SK-N-SH treated with all-trans-retinoic acid at 6 μM for 48 hours (cell line): ENCODE measurements around the gene CDS1.
"Not testable (repeated sequence)": the region's sequence is repeated elsewhere in the genome, so short reads cannot be mapped to it uniquely, and the experiment has no call there.

Experiments used
- ATAC-seq: fragments of 200-7000 bp; cut with Tn5 transposase; 3 replicates; pipeline ENCODE4 v1.9.1; 2020; ENCODE audit warnings: mild to moderate bottlenecking, moderate library complexity
- ARNTL ChIP-seq: fragments of 450-650 bp; formaldehyde crosslinking; IDR thresholded peaks from 2 replicates; pipeline ENCODE4 v1.5.0; 2020; ENCODE audit warnings: low read depth, mild to moderate bottlenecking, moderate library complexity, borderline replicate concordance
- BACH2 ChIP-seq: fragments of 250-450 bp; sonication (Bioruptor Pico); IDR thresholded peaks from 2 replicates; pipeline ENCODE4 v1.9.0; 2021; ENCODE audit warnings: mild to moderate bottlenecking, borderline replicate concordance
- CSDC2 ChIP-seq: fragments of 250-450 bp; sonication (Bioruptor Pico); IDR thresholded peaks from 2 replicates; pipeline ENCODE4 v1.5.0; 2020; ENCODE audit warnings: mild to moderate bottlenecking, moderate library complexity
- ESRRG ChIP-seq: fragments of 250-450 bp; sonication (Bioruptor Pico); IDR thresholded peaks from 2 replicates; pipeline ENCODE4 v1.6.1; 2021; ENCODE audit warnings: mild to moderate bottlenecking
- ISL1 ChIP-seq: fragments of 250-450 bp; sonication (Bioruptor Pico); IDR thresholded peaks from 2 replicates; pipeline ENCODE4 v2.1.2; 2022; ENCODE audit warnings: mild to moderate bottlenecking, moderate library complexity
- OSR1 ChIP-seq: fragments of 250-450 bp; sonication (Bioruptor Pico); IDR thresholded peaks from 2 replicates; pipeline ENCODE4 v1.8.0; 2022; ENCODE audit warnings: moderate library complexity, mild to moderate bottlenecking, inconsistent platforms
- PPARA ChIP-seq: fragments of 250-450 bp; sonication (Bioruptor Pico); IDR thresholded peaks from 2 replicates; pipeline ENCODE4 v1.5.0; 2020; ENCODE audit warnings: mild to moderate bottlenecking, borderline replicate concordance
- RARB ChIP-seq: fragments of 250-450 bp; sonication (Bioruptor Pico); IDR thresholded peaks from 2 replicates; pipeline ENCODE4 v1.8.0; 2021; ENCODE audit warnings: mild to moderate bottlenecking, moderate library complexity
- SNAI2 ChIP-seq: fragments of 250-450 bp; sonication (Bioruptor Pico); IDR thresholded peaks from 2 replicates; pipeline ENCODE4 v1.5.0; 2020; ENCODE audit warnings: mild to moderate bottlenecking, moderate library complexity
- TCF4 ChIP-seq: fragments of 250-450 bp; sonication (Bioruptor Pico); IDR thresholded peaks from 2 replicates; pipeline ENCODE4 v1.8.0; 2021; ENCODE audit warnings: mild to moderate bottlenecking, moderate library complexity, borderline replicate concordance
- TOX ChIP-seq: fragments of 250-450 bp; sonication (Bioruptor Pico); IDR thresholded peaks from 2 replicates; pipeline ENCODE4 v1.8.0; 2021; ENCODE audit warnings: mild to moderate bottlenecking, moderate library complexity, borderline replicate concordance
- ZC3H10 ChIP-seq: fragments of 250-450 bp; sonication (Bioruptor Pico); IDR thresholded peaks from 2 replicates; pipeline ENCODE4 v1.5.1; 2021; ENCODE audit warnings: mild to moderate bottlenecking, moderate library complexity
- ZFP3 ChIP-seq: fragments of 250-450 bp; sonication (Bioruptor Pico); IDR thresholded peaks from 2 replicates; pipeline ENCODE4 v1.5.0; 2020; ENCODE audit warnings: mild to moderate bottlenecking, moderate library complexity
- ZNF565 ChIP-seq: fragments of 450-650 bp; formaldehyde crosslinking; conservative IDR thresholded peaks from 2 replicates; pipeline ENCODE4 v1.5.0; 2020; ENCODE audit warnings: low read depth, mild to moderate bottlenecking, moderate library complexity
- ZNF70 ChIP-seq: fragments of 450-650 bp; formaldehyde crosslinking; IDR thresholded peaks from 2 replicates; pipeline ENCODE4 v1.5.0; 2020; ENCODE audit warnings: mild to moderate bottlenecking, moderate library complexity
- ZNF8 ChIP-seq: fragments of 450-650 bp; formaldehyde crosslinking; IDR thresholded peaks from 2 replicates; pipeline ENCODE4 v1.5.0; 2020; ENCODE audit warnings: mild to moderate bottlenecking, moderate library complexity
- TF ChIP-seq, protein P1 (sequence below): fragments of 250-450 bp; sonication (Bioruptor Pico); IDR thresholded peaks from 2 replicates; pipeline ENCODE4 v1.5.1; 2021; ENCODE audit warnings: mild to moderate bottlenecking, moderate library complexity
- TF ChIP-seq, protein P2 (sequence below): fragments of 250-450 bp; sonication (Bioruptor Pico); IDR thresholded peaks from 2 replicates; pipeline ENCODE4 v1.5.1; 2020; ENCODE audit warnings: low read depth, mild to moderate bottlenecking, moderate library complexity
- TF ChIP-seq, protein P3 (sequence below): fragments of 250-450 bp; sonication (Bioruptor Pico); IDR thresholded peaks from 2 replicates; pipeline ENCODE4 v1.8.0; 2021; ENCODE audit warnings: low read depth, mild to moderate bottlenecking, moderate library complexity, borderline replicate concordance
- TF ChIP-seq, protein P4 (sequence below): fragments of 250-450 bp; sonication (Bioruptor Pico); IDR thresholded peaks from 2 replicates; pipeline ENCODE4 v1.5.0; 2020; ENCODE audit warnings: mild to moderate bottlenecking, moderate library complexity

Gene CDS1

DNA sequence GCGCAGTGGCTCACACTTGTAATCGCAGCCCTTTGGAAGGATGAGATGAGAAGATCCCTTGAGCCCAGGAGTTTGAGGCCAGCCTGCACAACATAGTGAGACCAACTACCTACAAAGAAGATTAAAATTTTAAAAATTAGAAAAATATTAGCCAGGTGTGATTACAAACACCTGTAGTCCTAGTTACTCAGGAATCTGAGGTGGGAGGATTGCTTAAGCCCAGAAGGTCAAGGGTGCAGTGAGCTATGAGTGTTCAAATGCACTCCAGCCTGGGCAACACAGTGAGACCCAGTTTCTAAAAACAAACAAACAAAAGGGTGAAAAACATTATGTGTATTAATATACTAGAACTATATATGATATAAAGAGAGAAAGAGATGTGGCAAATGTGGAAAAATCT, 47.0 kb upstream of the CDS1 start (continued):
- no peak for TF ChIP-seq ZFP3 (CRISPR knock-in tag)

DNA sequence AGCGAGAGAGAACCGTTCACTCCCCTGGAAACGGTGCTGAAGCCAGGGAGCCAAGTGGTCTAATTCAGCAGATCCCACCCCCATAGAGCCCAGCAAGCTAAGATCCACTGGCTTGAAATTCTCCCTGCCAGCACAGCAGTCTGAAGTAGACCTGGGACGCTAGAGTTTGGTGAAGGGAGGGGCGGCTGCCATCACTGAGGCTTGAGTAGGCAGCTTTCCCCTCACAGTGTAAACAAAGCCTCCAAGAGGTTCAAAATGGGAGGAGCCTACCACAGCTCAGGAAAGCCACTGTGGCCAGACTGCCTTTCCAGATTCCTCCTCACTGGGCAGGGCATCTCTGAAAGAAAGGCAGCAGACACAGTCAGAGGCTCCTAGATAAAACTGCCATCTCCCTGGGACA, 37.8 kb upstream of the CDS1 start:
- TF ChIP-seq CSDC2, result no peak
- TF ChIP-seq RARB, result no peak
- TF ChIP-seq, protein P1, sequence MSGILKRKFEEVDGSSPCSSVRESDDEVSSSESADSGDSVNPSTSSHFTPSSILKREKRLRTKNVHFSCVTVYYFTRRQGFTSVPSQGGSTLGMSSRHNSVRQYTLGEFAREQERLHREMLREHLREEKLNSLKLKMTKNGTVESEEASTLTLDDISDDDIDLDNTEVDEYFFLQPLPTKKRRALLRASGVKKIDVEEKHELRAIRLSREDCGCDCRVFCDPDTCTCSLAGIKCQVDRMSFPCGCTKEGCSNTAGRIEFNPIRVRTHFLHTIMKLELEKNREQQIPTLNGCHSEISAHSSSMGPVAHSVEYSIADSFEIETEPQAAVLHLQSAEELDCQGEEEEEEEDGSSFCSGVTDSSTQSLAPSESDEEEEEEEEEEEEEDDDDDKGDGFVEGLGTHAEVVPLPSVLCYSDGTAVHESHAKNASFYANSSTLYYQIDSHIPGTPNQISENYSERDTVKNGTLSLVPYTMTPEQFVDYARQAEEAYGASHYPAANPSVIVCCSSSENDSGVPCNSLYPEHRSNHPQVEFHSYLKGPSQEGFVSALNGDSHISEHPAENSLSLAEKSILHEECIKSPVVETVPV (CRISPR knock-in tag), result no peak
- TF ChIP-seq TOX (CRISPR knock-in tag), result no peak
- no peak for TF ChIP-seq PPARA (CRISPR knock-in tag)
- no peak for TF ChIP-seq BACH2 (CRISPR knock-in tag)
- TF ChIP-seq ZFP3 (CRISPR knock-in tag), result no peak
- no peak for TF ChIP-seq ISL1 (CRISPR knock-in tag)
- TF ChIP-seq, protein P2, sequence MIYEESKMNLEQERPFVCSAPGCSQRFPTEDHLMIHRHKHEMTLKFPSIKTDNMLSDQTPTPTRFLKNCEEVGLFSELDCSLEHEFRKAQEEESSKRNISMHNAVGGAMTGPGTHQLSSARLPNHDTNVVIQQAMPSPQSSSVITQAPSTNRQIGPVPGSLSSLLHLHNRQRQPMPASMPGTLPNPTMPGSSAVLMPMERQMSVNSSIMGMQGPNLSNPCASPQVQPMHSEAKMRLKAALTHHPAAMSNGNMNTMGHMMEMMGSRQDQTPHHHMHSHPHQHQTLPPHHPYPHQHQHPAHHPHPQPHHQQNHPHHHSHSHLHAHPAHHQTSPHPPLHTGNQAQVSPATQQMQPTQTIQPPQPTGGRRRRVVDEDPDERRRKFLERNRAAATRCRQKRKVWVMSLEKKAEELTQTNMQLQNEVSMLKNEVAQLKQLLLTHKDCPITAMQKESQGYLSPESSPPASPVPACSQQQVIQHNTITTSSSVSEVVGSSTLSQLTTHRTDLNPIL (CRISPR knock-in tag), result no peak
- no peak for TF ChIP-seq OSR1 (CRISPR knock-in tag)
- TF ChIP-seq ZC3H10 (CRISPR knock-in tag), result no peak
- TF ChIP-seq ZNF8, result no peak
- no peak for TF ChIP-seq SNAI2 (CRISPR knock-in tag)
- TF ChIP-seq ESRRG (CRISPR knock-in tag), result no peak
- ATAC-seq, result no peak

DNA sequence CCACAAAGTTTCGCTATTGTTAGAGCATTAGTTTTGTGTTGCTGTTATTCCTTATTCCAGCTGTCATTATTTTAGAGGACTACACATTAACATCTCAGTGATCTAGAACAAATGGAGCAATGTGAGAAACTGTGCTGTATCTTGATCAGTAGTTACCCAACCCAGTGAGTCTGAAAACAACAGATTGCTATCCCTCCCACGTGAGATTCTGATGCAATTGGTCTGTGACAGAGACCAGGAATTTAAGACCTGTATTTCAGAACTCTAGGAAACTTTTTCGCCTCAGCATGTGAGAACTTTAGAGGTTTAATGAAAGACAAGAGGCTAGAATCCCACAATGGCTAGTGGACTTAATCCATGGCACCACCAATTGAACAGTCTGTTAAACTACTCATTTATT, 35.7 kb upstream of the CDS1 start:
- ATAC-seq, result no peak
- no peak for TF ChIP-seq ZFP3 (CRISPR knock-in tag)
- no peak for TF ChIP-seq ZC3H10 (CRISPR knock-in tag)
- TF ChIP-seq TOX (CRISPR knock-in tag), result no peak
- no peak for TF ChIP-seq OSR1 (CRISPR knock-in tag)
- TF ChIP-seq TCF4 (CRISPR knock-in tag), result no peak
- TF ChIP-seq RARB, result no peak
- TF ChIP-seq BACH2 (CRISPR knock-in tag), result no peak
- TF ChIP-seq, protein P2 (CRISPR knock-in tag), result no peak
- no peak for TF ChIP-seq SNAI2 (CRISPR knock-in tag)
- TF ChIP-seq ZNF565 (CRISPR knock-in tag), result no peak
- TF ChIP-seq, protein P3, sequence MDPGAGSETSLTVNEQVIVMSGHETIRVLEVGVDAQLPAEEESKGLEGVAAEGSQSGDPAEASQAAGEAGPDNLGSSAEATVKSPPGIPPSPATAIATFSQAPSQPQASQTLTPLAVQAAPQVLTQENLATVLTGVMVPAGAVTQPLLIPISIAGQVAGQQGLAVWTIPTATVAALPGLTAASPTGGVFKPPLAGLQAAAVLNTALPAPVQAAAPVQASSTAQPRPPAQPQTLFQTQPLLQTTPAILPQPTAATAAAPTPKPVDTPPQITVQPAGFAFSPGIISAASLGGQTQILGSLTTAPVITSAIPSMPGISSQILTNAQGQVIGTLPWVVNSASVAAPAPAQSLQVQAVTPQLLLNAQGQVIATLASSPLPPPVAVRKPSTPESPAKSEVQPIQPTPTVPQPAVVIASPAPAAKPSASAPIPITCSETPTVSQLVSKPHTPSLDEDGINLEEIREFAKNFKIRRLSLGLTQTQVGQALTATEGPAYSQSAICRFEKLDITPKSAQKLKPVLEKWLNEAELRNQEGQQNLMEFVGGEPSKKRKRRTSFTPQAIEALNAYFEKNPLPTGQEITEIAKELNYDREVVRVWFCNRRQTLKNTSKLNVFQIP, result no peak
- no peak for TF ChIP-seq ZNF70 (CRISPR knock-in tag)
- TF ChIP-seq ARNTL (CRISPR knock-in tag), result no peak
- TF ChIP-seq, protein P4, sequence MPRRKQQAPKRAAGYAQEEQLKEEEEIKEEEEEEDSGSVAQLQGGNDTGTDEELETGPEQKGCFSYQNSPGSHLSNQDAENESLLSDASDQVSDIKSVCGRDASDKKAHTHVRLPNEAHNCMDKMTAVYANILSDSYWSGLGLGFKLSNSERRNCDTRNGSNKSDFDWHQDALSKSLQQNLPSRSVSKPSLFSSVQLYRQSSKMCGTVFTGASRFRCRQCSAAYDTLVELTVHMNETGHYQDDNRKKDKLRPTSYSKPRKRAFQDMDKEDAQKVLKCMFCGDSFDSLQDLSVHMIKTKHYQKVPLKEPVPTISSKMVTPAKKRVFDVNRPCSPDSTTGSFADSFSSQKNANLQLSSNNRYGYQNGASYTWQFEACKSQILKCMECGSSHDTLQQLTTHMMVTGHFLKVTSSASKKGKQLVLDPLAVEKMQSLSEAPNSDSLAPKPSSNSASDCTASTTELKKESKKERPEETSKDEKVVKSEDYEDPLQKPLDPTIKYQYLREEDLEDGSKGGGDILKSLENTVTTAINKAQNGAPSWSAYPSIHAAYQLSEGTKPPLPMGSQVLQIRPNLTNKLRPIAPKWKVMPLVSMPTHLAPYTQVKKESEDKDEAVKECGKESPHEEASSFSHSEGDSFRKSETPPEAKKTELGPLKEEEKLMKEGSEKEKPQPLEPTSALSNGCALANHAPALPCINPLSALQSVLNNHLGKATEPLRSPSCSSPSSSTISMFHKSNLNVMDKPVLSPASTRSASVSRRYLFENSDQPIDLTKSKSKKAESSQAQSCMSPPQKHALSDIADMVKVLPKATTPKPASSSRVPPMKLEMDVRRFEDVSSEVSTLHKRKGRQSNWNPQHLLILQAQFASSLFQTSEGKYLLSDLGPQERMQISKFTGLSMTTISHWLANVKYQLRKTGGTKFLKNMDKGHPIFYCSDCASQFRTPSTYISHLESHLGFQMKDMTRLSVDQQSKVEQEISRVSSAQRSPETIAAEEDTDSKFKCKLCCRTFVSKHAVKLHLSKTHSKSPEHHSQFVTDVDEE (CRISPR knock-in tag), result no peak
- no peak for TF ChIP-seq PPARA (CRISPR knock-in tag)
- TF ChIP-seq, protein P1 (CRISPR knock-in tag), result no peak
- TF ChIP-seq ISL1 (CRISPR knock-in tag), result no peak
- TF ChIP-seq CSDC2, result no peak

DNA sequence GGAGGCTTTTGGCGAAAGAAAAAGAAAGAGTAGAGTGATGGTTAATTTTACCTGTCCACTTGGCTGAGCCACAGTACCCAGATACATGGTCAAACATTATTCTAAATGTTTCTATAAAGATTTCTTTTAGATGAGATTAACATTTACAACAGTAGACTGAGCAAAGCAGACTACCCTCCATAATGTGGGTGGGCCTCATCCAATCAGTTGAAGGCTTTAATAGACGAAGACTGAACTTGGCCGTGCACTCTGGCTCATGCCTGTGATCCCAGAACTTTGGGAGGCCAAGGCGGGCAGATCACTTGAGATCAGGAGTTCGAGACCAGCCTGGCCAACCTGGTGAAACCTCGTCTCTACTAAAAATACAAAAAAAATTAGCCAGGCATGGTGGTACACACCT, 33.7 kb upstream of the CDS1 start:
- ATAC-seq, result not testable (repeated sequence)
